ENCODE measurements around the gene BIRC7.

The BIRC7 gene

GRCh38 chr20:63223826-63224207, 11.9 kb upstream of the BIRC7 start:
- no peaks in the 10 kb centered on the region for H3K36me3 ChIP-seq (ENCODE audit: control insufficient read depth, insufficient read depth, low read length)
- H4K8ac ChIP-seq (ENCODE audit: low read depth, low read length): no peak overlapping the region
- H3K4me3 ChIP-seq (ENCODE audit: low read length): no peak overlapping the region
- H2AK5ac ChIP-seq (ENCODE audit: low read length): no peak overlapping the region
- H2BK120ac ChIP-seq (ENCODE audit: low read depth, low read length): no peak overlapping the region
- no peak overlapping the region for H3K4me2 ChIP-seq (ENCODE audit: low read length)
- no peak overlapping the region for H2BK5ac ChIP-seq (ENCODE audit: low read length)
- no peaks in the 10 kb centered on the region for H3K4me1 ChIP-seq (ENCODE audit: control insufficient read depth, low read depth, low read length)
- no peaks in the 10 kb centered on the region for H3K79me1 ChIP-seq (ENCODE audit: low read length)
- no peak overlapping the region for H3K27ac ChIP-seq (ENCODE audit: low read depth, low read length)
- no peak for DNase-seq
- no peak overlapping the region for H3K56ac ChIP-seq (ENCODE audit: low read length)
- no peak overlapping the region for H3K23ac ChIP-seq (ENCODE audit: low read length)
- H3K9ac ChIP-seq (ENCODE audit: low read length): no peak overlapping the region
- no peaks in the 10 kb centered on the region for H3K27me3 ChIP-seq (ENCODE audit: insufficient read depth, low read length, poor library complexity)
- no peaks in the 10 kb centered on the region for H3K79me2 ChIP-seq (ENCODE audit: control insufficient read depth, insufficient read depth, low read length)
- H2BK15ac ChIP-seq (replicated peaks; ENCODE audit: low read depth): no peak overlapping the region
- H3K18ac ChIP-seq (ENCODE audit: low read length): no peak overlapping the region
- no peak overlapping the region for H4K5ac ChIP-seq (ENCODE audit: low read length)
- no peak overlapping the region for H3K4ac ChIP-seq (ENCODE audit: low read depth, low read length)
- no CpG with 5 or more reads among the region's 6 CpGs for WGBS (ENCODE audit: extremely low coverage, insufficient coverage, low lambda C conversion rate)

DNA sequence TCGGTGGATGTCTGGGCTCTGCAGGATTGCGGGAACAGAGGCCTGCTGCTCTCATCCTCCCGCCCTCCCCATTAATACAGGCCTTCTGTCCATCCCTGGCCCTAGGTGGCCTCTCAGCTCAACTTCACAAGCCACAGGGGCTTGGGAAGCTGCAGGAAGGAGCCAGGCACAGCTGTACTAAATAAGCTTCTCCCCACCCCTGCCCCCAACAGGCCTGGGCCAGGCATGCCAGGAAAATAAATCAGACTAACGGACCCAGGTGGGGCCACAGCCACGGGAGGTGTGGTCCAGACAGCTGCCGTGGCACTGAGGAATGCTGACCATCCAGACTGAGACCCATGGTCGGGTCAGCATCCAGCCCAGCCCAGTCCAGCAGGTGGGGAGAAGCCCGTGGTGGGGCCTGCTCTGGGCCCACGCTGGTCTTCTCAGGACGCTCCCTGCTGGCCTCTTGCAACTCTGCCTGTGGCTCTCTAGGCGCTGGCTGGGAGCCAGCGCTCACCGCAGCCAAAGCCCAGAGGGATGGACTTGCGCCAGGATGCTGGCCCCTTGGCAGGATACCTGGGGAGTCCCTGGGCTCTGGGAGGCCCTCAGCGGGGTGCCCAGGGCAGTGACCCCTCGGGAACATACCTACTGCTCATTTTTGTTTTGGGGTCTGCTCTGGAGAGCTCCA, 11.2 kb upstream of the BIRC7 start:
- H4K8ac ChIP-seq (ENCODE audit: low read depth, low read length): no peak overlapping the region
- H2BK120ac ChIP-seq (ENCODE audit: low read depth, low read length): no peak overlapping the region
- no peak overlapping the region for H2BK5ac ChIP-seq (ENCODE audit: low read length)
- no peak overlapping the region for H3K9ac ChIP-seq (ENCODE audit: low read length)
- no peak overlapping the region for H2AK5ac ChIP-seq (ENCODE audit: low read length)
- H3K27me3 ChIP-seq (ENCODE audit: insufficient read depth, low read length, poor library complexity): no peaks in the 10 kb centered on the region
- no peak overlapping the region for H3K18ac ChIP-seq (ENCODE audit: low read length)
- no peak overlapping the region for H3K4ac ChIP-seq (ENCODE audit: low read depth, low read length)
- H3K27ac ChIP-seq (ENCODE audit: low read depth, low read length): no peak overlapping the region
- no CpG with 5 or more reads among the region's 16 CpGs for WGBS (ENCODE audit: extremely low coverage, insufficient coverage, low lambda C conversion rate)
- no peaks in the 10 kb centered on the region for H3K4me1 ChIP-seq (ENCODE audit: control insufficient read depth, low read depth, low read length)
- H4K5ac ChIP-seq (ENCODE audit: low read length): no peak overlapping the region
- no peak overlapping the region for H3K23ac ChIP-seq (ENCODE audit: low read length)
- no peak overlapping the region for H2BK15ac ChIP-seq (replicated peaks; ENCODE audit: low read depth)
- no peaks in the 10 kb centered on the region for H3K79me2 ChIP-seq (ENCODE audit: control insufficient read depth, insufficient read depth, low read length)
- H3K79me1 ChIP-seq (ENCODE audit: low read length): no peaks in the 10 kb centered on the region
- H3K4me2 ChIP-seq (ENCODE audit: low read length): no peak overlapping the region
- peak; percentile 41 for DNase-seq
- no peak overlapping the region for H3K4me3 ChIP-seq (ENCODE audit: low read length)
- no peaks in the 10 kb centered on the region for H3K36me3 ChIP-seq (ENCODE audit: control insufficient read depth, insufficient read depth, low read length)
- no peak overlapping the region for H3K56ac ChIP-seq (ENCODE audit: low read length)

DNA sequence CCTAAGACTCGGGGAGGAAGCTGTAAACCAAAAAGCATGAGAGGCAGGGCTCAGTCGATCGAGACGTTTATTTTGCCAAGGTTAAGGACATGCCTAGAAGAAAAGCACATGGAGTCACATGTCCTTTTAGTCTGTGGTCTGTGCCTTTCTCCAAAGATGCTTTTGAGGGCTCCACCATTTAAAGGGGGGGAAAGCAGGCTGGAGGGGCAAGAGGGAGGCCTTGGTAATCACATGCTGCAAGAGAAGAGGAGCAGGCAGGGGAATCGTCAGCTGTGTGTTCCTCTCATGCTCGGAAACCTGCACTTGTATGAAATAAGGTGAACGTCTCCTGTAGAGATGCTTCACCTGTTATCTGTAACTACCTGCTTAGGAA, 10.6 kb upstream of the BIRC7 start:
- Histone ChIP-seq H3K9ac (ENCODE audit: low read length) (no peak overlapping the region), H3K79me2 (ENCODE audit: control insufficient read depth, insufficient read depth, low read length) (no peaks in the 10 kb centered on the region)

DNA sequence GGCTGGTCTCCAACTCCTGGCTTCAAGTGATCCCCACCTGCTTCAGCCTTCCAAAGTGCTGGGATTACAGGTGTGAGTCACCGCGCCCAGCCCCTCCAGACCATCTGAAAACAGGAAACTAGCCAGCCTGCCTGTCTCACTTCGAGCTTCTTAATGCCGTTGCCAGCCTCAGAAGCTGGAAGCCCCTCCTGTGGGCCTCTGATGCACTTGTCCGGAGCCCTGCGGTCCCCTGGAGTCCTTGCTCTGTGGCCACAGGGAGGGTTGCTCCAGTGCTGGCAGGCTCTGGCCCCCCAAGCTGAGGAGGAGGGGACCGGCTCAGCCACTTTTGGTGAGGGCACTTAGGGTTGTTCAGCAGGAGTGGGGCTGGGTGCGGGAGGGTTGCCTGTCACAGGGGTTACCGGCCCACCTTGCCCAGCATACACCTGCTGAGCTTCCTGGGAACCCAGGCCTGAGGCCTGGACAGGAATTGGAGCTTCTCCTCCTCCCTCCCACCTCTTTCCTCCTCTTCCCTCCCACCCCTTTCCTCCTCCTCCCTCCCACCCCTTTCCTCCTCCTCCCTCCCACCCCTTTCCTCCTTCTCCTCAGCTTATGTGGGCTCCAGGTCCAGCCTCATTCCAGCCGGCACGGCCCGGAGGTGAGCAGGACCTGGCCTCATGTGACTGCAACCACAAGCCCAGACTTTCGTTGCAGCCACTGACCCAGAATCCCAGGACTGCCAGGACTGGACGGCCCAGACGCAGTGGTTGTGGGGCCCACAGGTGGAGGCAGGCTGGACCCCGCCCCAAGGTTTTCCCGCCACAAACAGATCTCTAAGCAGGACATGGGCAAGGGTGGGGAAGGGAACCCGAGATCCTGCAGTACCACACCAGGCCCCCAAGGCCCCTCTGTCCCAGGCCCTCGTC, 9.4 kb upstream of the BIRC7 start:
- Histone ChIP-seq H3K36me3 (ENCODE audit: control insufficient read depth, insufficient read depth, low read length) (no peaks in the 10 kb centered on the region), H3K9ac (ENCODE audit: low read length) (no peak overlapping the region), H3K4me1 (ENCODE audit: control insufficient read depth, low read depth, low read length) (no peaks in the 10 kb centered on the region), H3K4me3 (ENCODE audit: low read length) (no peak overlapping the region), H3K4me2 (ENCODE audit: low read length) (no peak overlapping the region), H3K27ac (ENCODE audit: low read depth, low read length) (peak overlapping the region; percentile 33), H2BK120ac (ENCODE audit: low read depth, low read length) (no peak overlapping the region), H4K8ac (ENCODE audit: low read depth, low read length) (no peak overlapping the region), H3K79me1 (ENCODE audit: low read length) (no peaks in the 10 kb centered on the region), H3K18ac (ENCODE audit: low read length) (no peak overlapping the region), H4K5ac (ENCODE audit: low read length) (no peak overlapping the region), H2BK5ac (ENCODE audit: low read length) (no peak overlapping the region), H2BK15ac (replicated peaks; ENCODE audit: low read depth) (no peak overlapping the region), H3K4ac (ENCODE audit: low read depth, low read length) (no peak overlapping the region), H3K79me2 (ENCODE audit: control insufficient read depth, insufficient read depth, low read length) (no peaks in the 10 kb centered on the region), H2AK5ac (ENCODE audit: low read length) (no peak overlapping the region), H3K23ac (ENCODE audit: low read length) (no peak overlapping the region), H3K27me3 (ENCODE audit: insufficient read depth, low read length, poor library complexity) (no peaks in the 10 kb centered on the region), H3K56ac (ENCODE audit: low read length) (no peak overlapping the region)
- peak; percentile 69 for DNase-seq
- WGBS (ENCODE audit: extremely low coverage, insufficient coverage, low lambda C conversion rate): no CpG with 5 or more reads among the region's 19 CpGs

More for the DNA sequence above, 10.6 kb upstream of the BIRC7 start:
- no peak overlapping the region for H2AK5ac ChIP-seq (ENCODE audit: low read length)
- no peak overlapping the region for H3K27ac ChIP-seq (ENCODE audit: low read depth, low read length)
- H3K4me1 ChIP-seq (ENCODE audit: control insufficient read depth, low read depth, low read length): no peaks in the 10 kb centered on the region
- no peak overlapping the region for H3K4ac ChIP-seq (ENCODE audit: low read depth, low read length)
- H3K4me3 ChIP-seq (ENCODE audit: low read length): no peak overlapping the region
- no peak overlapping the region for H3K23ac ChIP-seq (ENCODE audit: low read length)
- no peak overlapping the region for H2BK15ac ChIP-seq (replicated peaks; ENCODE audit: low read depth)
- no peak overlapping the region for H2BK120ac ChIP-seq (ENCODE audit: low read depth, low read length)
- H3K56ac ChIP-seq (ENCODE audit: low read length): no peak overlapping the region
- H3K36me3 ChIP-seq (ENCODE audit: control insufficient read depth, insufficient read depth, low read length): no peaks in the 10 kb centered on the region
- H3K18ac ChIP-seq (ENCODE audit: low read length): no peak overlapping the region
- H4K5ac ChIP-seq (ENCODE audit: low read length): no peak overlapping the region
- no peak overlapping the region for H2BK5ac ChIP-seq (ENCODE audit: low read length)
- no peaks in the 10 kb centered on the region for H3K27me3 ChIP-seq (ENCODE audit: insufficient read depth, low read length, poor library complexity)
- no peak for DNase-seq
- no peaks in the 10 kb centered on the region for H3K79me1 ChIP-seq (ENCODE audit: low read length)
- no peak overlapping the region for H4K8ac ChIP-seq (ENCODE audit: low read depth, low read length)
- no CpG with 5 or more reads among the region's 7 CpGs for WGBS (ENCODE audit: extremely low coverage, insufficient coverage, low lambda C conversion rate)
- H3K4me2 ChIP-seq (ENCODE audit: low read length): no peak overlapping the region

DNA sequence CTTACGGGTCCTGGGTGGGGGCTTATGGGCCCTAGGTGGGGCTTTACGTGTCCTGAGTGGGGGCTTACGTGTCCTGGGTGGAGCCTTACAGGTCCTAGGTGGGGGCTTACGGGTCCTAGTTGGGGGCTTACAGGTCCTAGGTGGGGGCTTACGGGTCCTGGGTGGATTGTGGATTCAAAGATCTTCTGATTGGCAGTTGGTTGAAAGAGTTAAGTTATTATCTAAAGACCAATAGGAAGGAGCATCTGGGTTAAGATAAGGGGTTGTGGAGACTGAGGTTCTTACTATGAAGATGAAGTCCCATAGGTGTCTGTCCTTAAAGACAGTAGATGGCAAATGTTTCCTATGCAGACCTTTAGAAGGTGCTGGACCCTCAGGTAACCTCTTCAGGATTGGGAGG, 8.4 kb upstream of the BIRC7 start:
- Histone ChIP-seq H3K4me1 (ENCODE audit: control insufficient read depth, low read depth, low read length) (no peaks in the 10 kb centered on the region), H2BK5ac (ENCODE audit: low read length) (no peak overlapping the region), H3K27ac (ENCODE audit: low read depth, low read length) (no peak overlapping the region), H3K56ac (ENCODE audit: low read length) (no peak overlapping the region), H2BK15ac (replicated peaks; ENCODE audit: low read depth) (no peak overlapping the region), H3K4me3 (ENCODE audit: low read length) (no peak overlapping the region), H3K18ac (ENCODE audit: low read length) (no peak overlapping the region), H4K5ac (ENCODE audit: low read length) (no peak overlapping the region), H2AK5ac (ENCODE audit: low read length) (no peak overlapping the region), H3K79me2 (ENCODE audit: control insufficient read depth, insufficient read depth, low read length) (no peaks in the 10 kb centered on the region), H3K27me3 (ENCODE audit: insufficient read depth, low read length, poor library complexity) (no peaks in the 10 kb centered on the region), H3K79me1 (ENCODE audit: low read length) (no peaks in the 10 kb centered on the region), H2BK120ac (ENCODE audit: low read depth, low read length) (no peak overlapping the region), H3K36me3 (ENCODE audit: control insufficient read depth, insufficient read depth, low read length) (no peaks in the 10 kb centered on the region), H3K4ac (ENCODE audit: low read depth, low read length) (no peak overlapping the region), H3K4me2 (ENCODE audit: low read length) (no peak overlapping the region), H3K9ac (ENCODE audit: low read length) (no peak overlapping the region), H4K8ac (ENCODE audit: low read depth, low read length) (no peak overlapping the region), H3K23ac (ENCODE audit: low read length) (no peak overlapping the region)
- DNase-seq: no peak
- WGBS (ENCODE audit: extremely low coverage, insufficient coverage, low lambda C conversion rate): no CpG with 5 or more reads among the region's 5 CpGs
